Measurements from ENCODE around the gene CIB4. TPM values are rescaled to one million over a fixed set of nuclear protein-coding genes. Genes with fewer than 3 reads are reported as not detected.

The CIB4 gene

DNA sequence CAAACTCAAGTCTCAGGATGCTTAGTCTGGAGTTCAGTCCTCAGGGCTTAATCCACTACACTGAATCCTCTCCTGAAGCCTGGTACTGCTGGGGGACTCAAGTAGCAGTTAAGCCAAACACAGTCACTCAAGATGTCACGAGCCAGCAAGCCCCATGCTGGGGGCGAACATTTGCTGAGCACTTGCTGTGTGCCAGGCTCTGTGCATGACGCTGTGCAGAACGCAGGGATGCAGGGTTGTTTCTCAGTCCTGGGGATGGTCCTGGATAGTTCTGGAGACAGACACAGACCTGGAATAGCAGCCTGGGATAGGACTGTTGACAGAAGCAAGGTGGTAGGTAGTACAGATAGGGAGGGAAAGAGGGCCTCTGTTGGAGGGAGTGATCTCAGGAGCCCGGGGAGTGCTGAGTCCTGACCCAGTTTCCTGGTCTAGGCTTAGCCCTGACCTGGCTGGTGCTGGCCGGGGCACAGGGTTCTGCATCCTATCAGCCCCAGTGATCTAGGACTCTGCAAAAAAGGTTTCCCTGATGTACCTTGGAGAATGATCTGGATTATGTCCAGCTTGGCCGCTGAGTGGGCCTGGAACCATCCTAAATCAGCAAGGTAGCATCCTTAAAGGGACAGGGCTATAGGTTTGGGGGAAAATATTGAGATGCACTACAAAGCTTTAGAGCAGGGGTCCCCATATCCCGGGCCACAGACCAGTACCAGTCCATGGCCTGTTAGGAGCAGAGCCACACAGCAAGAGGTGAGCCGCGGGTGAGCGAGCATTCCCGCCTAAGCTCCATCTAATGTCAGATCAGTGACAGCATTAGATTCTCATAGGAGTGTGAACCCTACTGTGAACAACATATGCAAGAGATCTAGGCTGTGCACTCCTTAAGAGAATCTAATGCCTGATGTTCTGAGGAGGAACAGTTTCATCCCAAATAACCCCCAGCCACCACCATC is 108.6 kb downstream of the CIB4 start:
- H3K23ac ChIP-seq (ENCODE audit: low read depth, low read length, poor library complexity): no peak overlapping the region
- no peaks in the 10 kb centered on the region for H3K79me1 ChIP-seq (ENCODE audit: low read depth, low read length)
- no peak overlapping the region for H2BK5ac ChIP-seq (ENCODE audit: low read length)
- no peak overlapping the region for H3K14ac ChIP-seq (ENCODE audit: low read length)
- no peak overlapping the region for H2BK15ac ChIP-seq (ENCODE audit: low read length)
- H2BK120ac ChIP-seq (ENCODE audit: low read depth, low read length): no peak overlapping the region
- no peak overlapping the region for H3K18ac ChIP-seq (ENCODE audit: low read length)
- H3K4ac ChIP-seq (ENCODE audit: low read length): no peak overlapping the region
- H4K8ac ChIP-seq (ENCODE audit: low read depth, low read length): no peak overlapping the region
- H2AK5ac ChIP-seq (ENCODE audit: low read depth, low read length): peak overlapping the region; percentile 5
- no CpG with 5 or more reads among the region's 12 CpGs for WGBS, 2 donors (ENCODE audit: extremely low coverage in 2 of 2, insufficient read length in 2 of 2, insufficient replicate concordance in 1 of 2)
- H4K91ac ChIP-seq (ENCODE audit: low read depth, low read length, poor library complexity): no peak overlapping the region
- peaks cover 7 to 14% of the 10 kb centered on the region in 2 donors for H3K4me1 ChIP-seq (ENCODE audit: control insufficient read depth in 2 of 2, insufficient read depth in 1 of 2, low read depth in 1 of 2, low read length in 2 of 2)
- no peak for DNase-seq (ENCODE audit: low spot score)
- H3K36me3 ChIP-seq (replicated peaks in 1 of 2; ENCODE audit: control insufficient read depth in 2 of 2, insufficient read depth in 2 of 2, low read length in 2 of 2): no peaks in the 10 kb centered on the region
- H3K27ac ChIP-seq (replicated peaks; ENCODE audit: low read length): no peak overlapping the region
- no peak overlapping the region for H2AFZ ChIP-seq (ENCODE audit: low read length)
- no peak overlapping the region for H3K9ac ChIP-seq (ENCODE audit: low read depth, low read length, poor library complexity)
- H3K9me3 ChIP-seq (replicated peaks in 1 of 2; ENCODE audit: control insufficient read depth in 2 of 2, insufficient read depth in 1 of 2, low read depth in 1 of 2, low read length in 2 of 2): no peaks in the 10 kb centered on the region
- H3K4me3 ChIP-seq (ENCODE audit: low read length in 2 of 2): no peak overlapping the region
- no peak overlapping the region for H2BK12ac ChIP-seq (ENCODE audit: low read length)
- no peak overlapping the region for H3K4me2 ChIP-seq (ENCODE audit: insufficient read depth, low read length, poor library complexity, severe bottlenecking)
- no peaks in the 10 kb centered on the region for H3K27me3 ChIP-seq (ENCODE audit: control insufficient read depth in 3 of 3, insufficient read depth in 3 of 3, low read depth in 1 of 3, low read length in 3 of 3)

Small RNA genes within 50 kb of the gene (small RNA-seq; reads per million reads assigned to genes)
- not detected for gene AC015977.1 (ENCODE audit: insufficient read depth)

Data from neuronal stem cell (in vitro differentiated cells).